Measurements from ENCODE around the gene SETD2.

DNA sequence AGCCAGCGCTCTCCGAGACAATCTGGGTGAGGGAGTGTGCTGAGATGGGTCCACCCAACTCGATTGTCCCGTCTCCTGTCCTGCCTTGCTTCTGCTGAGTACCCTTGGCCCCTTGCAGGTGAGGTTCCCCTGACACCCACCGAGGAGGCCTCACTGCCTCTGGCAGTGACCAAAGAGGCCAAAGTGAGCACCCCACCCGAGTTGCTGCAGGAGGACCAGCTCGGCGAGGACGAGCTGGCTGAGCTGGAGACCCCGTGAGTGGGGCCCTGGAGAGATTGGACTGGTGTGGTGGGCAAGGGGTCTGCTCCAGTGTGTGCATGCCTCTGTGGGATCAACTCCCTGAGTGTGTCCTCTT is 160.9 kb downstream of the SETD2 start:
- TF ChIP-seq, protein P1, sequence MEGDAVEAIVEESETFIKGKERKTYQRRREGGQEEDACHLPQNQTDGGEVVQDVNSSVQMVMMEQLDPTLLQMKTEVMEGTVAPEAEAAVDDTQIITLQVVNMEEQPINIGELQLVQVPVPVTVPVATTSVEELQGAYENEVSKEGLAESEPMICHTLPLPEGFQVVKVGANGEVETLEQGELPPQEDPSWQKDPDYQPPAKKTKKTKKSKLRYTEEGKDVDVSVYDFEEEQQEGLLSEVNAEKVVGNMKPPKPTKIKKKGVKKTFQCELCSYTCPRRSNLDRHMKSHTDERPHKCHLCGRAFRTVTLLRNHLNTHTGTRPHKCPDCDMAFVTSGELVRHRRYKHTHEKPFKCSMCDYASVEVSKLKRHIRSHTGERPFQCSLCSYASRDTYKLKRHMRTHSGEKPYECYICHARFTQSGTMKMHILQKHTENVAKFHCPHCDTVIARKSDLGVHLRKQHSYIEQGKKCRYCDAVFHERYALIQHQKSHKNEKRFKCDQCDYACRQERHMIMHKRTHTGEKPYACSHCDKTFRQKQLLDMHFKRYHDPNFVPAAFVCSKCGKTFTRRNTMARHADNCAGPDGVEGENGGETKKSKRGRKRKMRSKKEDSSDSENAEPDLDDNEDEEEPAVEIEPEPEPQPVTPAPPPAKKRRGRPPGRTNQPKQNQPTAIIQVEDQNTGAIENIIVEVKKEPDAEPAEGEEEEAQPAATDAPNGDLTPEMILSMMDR (IDR thresholded peaks at IDR 0.05; ENCODE audit: low read depth, low read length, missing input control) = no peak
- TF ChIP-seq MAX (IDR thresholded peaks at IDR 0.05) (no peak), RAD21 (IDR thresholded peaks at IDR 0.05) (no peak), YY1 (IDR thresholded peaks at IDR 0.05) (no peak), TAF1 (conservative IDR thresholded peaks at IDR 0.05) (no peak), EGR1 (IDR thresholded peaks at IDR 0.05; ENCODE audit: low read depth in 2 of 2) (no peak), HNF4A (conservative IDR thresholded peaks at IDR 0.05) (no peak), ZBTB33 (IDR thresholded peaks at IDR 0.05) (no peak)
- TF ChIP-seq, protein P2, sequence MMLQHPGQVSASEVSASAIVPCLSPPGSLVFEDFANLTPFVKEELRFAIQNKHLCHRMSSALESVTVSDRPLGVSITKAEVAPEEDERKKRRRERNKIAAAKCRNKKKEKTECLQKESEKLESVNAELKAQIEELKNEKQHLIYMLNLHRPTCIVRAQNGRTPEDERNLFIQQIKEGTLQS (IDR thresholded peaks at IDR 0.05) = no peak
